ENCODE results near the gene ALG8. TPM values are rescaled to one million over a fixed set of nuclear protein-coding genes. Genes with fewer than 3 reads are reported as not detected.

ALG8 gene
- total RNA-seq, 1 donor from 2014 or later: 27.0 TPM

GRCh38 chr11:78132475-78132874, 7.0 kb downstream of the ALG8 start:
- no peak overlapping the region for H3K27ac ChIP-seq
- TF ChIP-seq CTCF (IDR thresholded peaks at IDR 0.05): no peak
- DNase-seq (ENCODE audit: low spot score in 2 of 2): no peak
- no peaks in the 10 kb centered on the region for H3K36me3 ChIP-seq
- no peaks in the 10 kb centered on the region for H3K4me1 ChIP-seq
- intact Hi-C loops (cut with DNase I): no loop called here
- no peak overlapping the region for H3K4me3 ChIP-seq
- no peaks in the 10 kb centered on the region for H3K27me3 ChIP-seq
- no peaks in the 10 kb centered on the region for H3K9me3 ChIP-seq

- Histone ChIP-seq H3K9me3 (no peaks in the 10 kb centered on the region), H3K4me3 (no peak overlapping the region), H3K27ac (no peak overlapping the region), H3K27me3 (no peaks in the 10 kb centered on the region), H3K36me3 (no peaks in the 10 kb centered on the region), H3K4me1 (no peaks in the 10 kb centered on the region)
- no peak for DNase-seq (ENCODE audit: low spot score in 2 of 2)
- intact Hi-C loops (cut with DNase I): no loop called here
- no peak for TF ChIP-seq CTCF (IDR thresholded peaks at IDR 0.05)
Observed at GRCh38 chr11:78131956-78132355, 7.5 kb downstream of the ALG8 start.

GRCh38 chr11:78127403-78127802, 12.0 kb downstream of the ALG8 start:
- Histone ChIP-seq H3K36me3 (no peaks in the 10 kb centered on the region), H3K4me3 (no peak overlapping the region), H3K4me1 (no peaks in the 10 kb centered on the region), H3K9me3 (no peaks in the 10 kb centered on the region), H3K27me3 (no peaks in the 10 kb centered on the region), H3K27ac (no peak overlapping the region)
- no peak for DNase-seq (ENCODE audit: low spot score in 2 of 2)
- intact Hi-C loops (cut with DNase I): no loop called here
- no peak for TF ChIP-seq CTCF (IDR thresholded peaks at IDR 0.05)

GRCh38 chr11:78112582-78113275, 26.7 kb downstream of the ALG8 start:
- intact Hi-C loops (cut with DNase I): no loop called here
- DNase-seq (ENCODE audit: low spot score in 2 of 2): no peak
- Histone ChIP-seq H3K27me3 (no peaks in the 10 kb centered on the region), H3K4me3 (no peak overlapping the region), H3K27ac (no peak overlapping the region), H3K4me1 (no peaks in the 10 kb centered on the region), H3K9me3 (no peaks in the 10 kb centered on the region), H3K36me3 (peaks cover 6 to 20% of the 10 kb centered on the region in 2 donors)
- TF ChIP-seq CTCF (IDR thresholded peaks at IDR 0.05): no peak

GRCh38 chr11:78111298-78111697, 28.1 kb downstream of the ALG8 start:
- no peaks in the 10 kb centered on the region for H3K4me1 ChIP-seq

More at GRCh38 chr11:78111298-78111697, 28.1 kb downstream of the ALG8 start:
- no peak for TF ChIP-seq CTCF (IDR thresholded peaks at IDR 0.05)
- no peaks in the 10 kb centered on the region for H3K9me3 ChIP-seq
- no peak overlapping the region for H3K4me3 ChIP-seq
- no peaks in the 10 kb centered on the region for H3K27me3 ChIP-seq
- H3K27ac ChIP-seq: no peak overlapping the region
- DNase-seq (ENCODE audit: low spot score in 2 of 2): no peak
- peaks cover 6 to 20% of the 10 kb centered on the region in 2 donors for H3K36me3 ChIP-seq
- intact Hi-C loops (cut with DNase I): no loop called here

Data from ascending aorta (tissue), 2 donors.